SK-N-SH (cell line): Measurements from ENCODE around the gene CACYBP. TPM values are rescaled to one million over a fixed set of nuclear protein-coding genes. Genes with fewer than 3 reads are reported as not detected.

ENCODE experiments used
- CTCF ChIA-PET: fragments of 300-600, 350-600 bp; formaldehyde crosslinking; extraction: SDS; loops from one replicate; lab custom pipeline; 2021; lab: Yijun Ruan, JAX
- POLR2A ChIA-PET: fragments of 350-600 bp; sonication (Branson Sonifier 250); formaldehyde crosslinking; extraction: SDS; loops from one replicate; lab custom pipeline; 2020; ENCODE audit warnings: antibody characterized with exemption, inconsistent platforms; lab: Yijun Ruan, JAX
- DNase-seq: peaks from one replicate; pipeline ENCODE4 v3.0.0; 2012
- H2AFZ ChIP-seq: fragments of 200-600 bp; sonication (generic); 2 replicates; pipeline ENCODE4 v1.8.1; 2016; ENCODE audit warnings: antibody characterized with exemption, mild to moderate bottlenecking, low read depth
- H3F3A ChIP-seq: fragments of 200-600 bp; sonication (generic); replicated peaks from 2 replicates; pipeline ENCODE3; 2016; ENCODE audit warnings: antibody characterized with exemption, mild to moderate bottlenecking; ENCODE audit not compliant: insufficient read depth
- H3K27ac ChIP-seq, 2 experiments: fragments of 200-500 bp in 1 of 2; fragments of 200-600 bp in 1 of 2; sonication (Bioruptor generic) in 1 of 2; sonication (generic), shearing (Covaris generic) in 1 of 2; 2 replicates each; pipeline versions ENCODE4 v1.5.1 to v1.6.1; 2014 to 2016; ENCODE audit warnings: low read depth in 2 of 2, inconsistent platforms in 1 of 2, low read length in 1 of 2, mild to moderate bottlenecking in 1 of 2, mixed read lengths in 1 of 2
- H3K27me3 ChIP-seq: fragments of 200-600 bp; sonication (generic), shearing (Covaris generic); 2 replicates; pipeline ENCODE4 v1.6.1; 2016; ENCODE audit warnings: mixed run types; ENCODE audit not compliant: insufficient read depth
- H3K36me3 ChIP-seq, 2 experiments: fragments of 200-500 bp in 1 of 2; fragments of 200-600 bp in 1 of 2; sonication (Bioruptor generic) in 1 of 2; sonication (generic) in 1 of 2; replicated peaks in 1 of 2; 2 replicates each; pipeline versions ENCODE3 to v1.5.1; 2014 to 2016; ENCODE audit warnings: low read length in 1 of 2, mild to moderate bottlenecking in 1 of 2; ENCODE audit not compliant: insufficient read depth in 2 of 2, control insufficient read depth in 1 of 2
- H3K4me1 ChIP-seq, 2 experiments: fragments of 200-500 bp in 1 of 2; fragments of 200-600 bp in 1 of 2; sonication (Bioruptor generic) in 1 of 2; sonication (generic), shearing (Covaris generic) in 1 of 2; 2 replicates each; pipeline versions ENCODE4 v1.5.1 to v1.6.1; 2014 to 2016; ENCODE audit warnings: low read depth in 1 of 2, low read length in 1 of 2, mixed run types in 1 of 2; ENCODE audit not compliant: insufficient read depth in 2 of 2, control insufficient read depth in 1 of 2
- H3K4me2 ChIP-seq: fragments of 200-600 bp; sonication (generic), shearing (Covaris generic); 2 replicates; pipeline ENCODE4 v1.6.1; 2017; ENCODE audit warnings: mixed run types
- H3K4me3 ChIP-seq, 2 experiments: fragments of 200-500 bp in 1 of 2; fragments of 200-600 bp in 1 of 2; sonication (Bioruptor generic) in 1 of 2; sonication (generic), shearing (Covaris generic) in 1 of 2; 2 replicates each; pipeline versions ENCODE4 v1.5.1 to v1.8.1; 2014 to 2016; ENCODE audit warnings: low read depth in 2 of 2, inconsistent platforms in 1 of 2, low read length in 1 of 2, mild to moderate bottlenecking in 1 of 2, mixed read lengths in 1 of 2, moderate library complexity in 1 of 2
- H3K79me2 ChIP-seq: fragments of 200-600 bp; sonication (generic); 2 replicates; pipeline ENCODE4 v1.8.1; 2017; ENCODE audit warnings: mild to moderate bottlenecking; ENCODE audit not compliant: insufficient read depth
- H3K9ac ChIP-seq: fragments of 200-600 bp; sonication (generic); 2 replicates; pipeline ENCODE4 v1.6.1; 2017; ENCODE audit warnings: mixed run types
- H3K9me2 ChIP-seq: fragments of 200-600 bp; sonication (generic); 2 replicates; pipeline ENCODE4 v1.6.1; 2017; ENCODE audit warnings: mixed run types
- H3K9me3 ChIP-seq: fragments of 200-600 bp; sonication (generic); 2 replicates; pipeline ENCODE4 v1.6.1; 2017; ENCODE audit warnings: mixed run types, mild to moderate bottlenecking, moderate library complexity
- H4K20me1 ChIP-seq: fragments of 200-600 bp; sonication (generic); 2 replicates; pipeline ENCODE4 v1.6.1; 2017; ENCODE audit warnings: mild to moderate bottlenecking, mixed run types; ENCODE audit not compliant: insufficient read depth
- CHD2 ChIP-seq: fragments of 150-350 bp; IDR thresholded peaks from 2 replicates; pipeline ENCODE4 v1.6.1; 2018; ENCODE audit warnings: low read length; ENCODE audit not compliant: partially characterized antibody
- ELF1 ChIP-seq: IDR thresholded peaks from 2 replicates; pipeline ENCODE4 v1.4.0; 2012
- EZH2phosphoT487 ChIP-seq: fragments of 200-600 bp; sonication (generic); IDR thresholded peaks from 2 replicates; pipeline ENCODE4 v1.6.1; 2017; ENCODE audit warnings: low read depth, mixed run types, mild to moderate bottlenecking, antibody characterized with exemption, moderate library complexity, borderline replicate concordance
- FOXJ3 ChIP-seq: sonication (generic); formaldehyde crosslinking; IDR thresholded peaks from 2 replicates; pipeline ENCODE4 v1.5.1; 2020; ENCODE audit warnings: mild to moderate bottlenecking, missing genetic modification reagents
- GABPA ChIP-seq: IDR thresholded peaks from 2 replicates; pipeline ENCODE4 v1.4.0; 2012; ENCODE audit warnings: low read depth, mild to moderate bottlenecking
- GATA2 ChIP-seq: sonication (generic); formaldehyde crosslinking; IDR thresholded peaks from 2 replicates; pipeline ENCODE4 v1.5.0; 2020; ENCODE audit warnings: mild to moderate bottlenecking, missing genetic modification reagents
- IRF3 ChIP-seq: fragments of 150-350 bp; IDR thresholded peaks from 2 replicates; pipeline ENCODE4 v1.6.1; 2016; ENCODE audit warnings: mild to moderate bottlenecking, low read depth, low read length
- MAX ChIP-seq: IDR thresholded peaks from 2 replicates; pipeline ENCODE4 v1.4.0; 2012; ENCODE audit warnings: low read depth
- MEF2A ChIP-seq: IDR thresholded peaks from 2 replicates; pipeline ENCODE4 v1.4.0; 2012; ENCODE audit warnings: low read depth, borderline replicate concordance
- MXI1 ChIP-seq: IDR thresholded peaks from 2 replicates; pipeline ENCODE4 v1.6.1; 2012; ENCODE audit warnings: mild to moderate bottlenecking, low read depth, low read length, improper control_type of control experiment
- NFIC ChIP-seq: IDR thresholded peaks from 2 replicates; pipeline ENCODE4 v1.4.0; 2012; ENCODE audit warnings: borderline replicate concordance
- REST ChIP-seq: IDR thresholded peaks from 2 replicates; pipeline ENCODE4 v1.6.1; 2012; ENCODE audit warnings: mild to moderate bottlenecking, low read depth, low read length, moderate library complexity
- SMC3 ChIP-seq: IDR thresholded peaks from 2 replicates; pipeline ENCODE4 v1.6.1; 2012; ENCODE audit warnings: low read depth, low read length, improper control_type of control experiment
- TAF1 ChIP-seq: IDR thresholded peaks from 2 replicates; pipeline ENCODE4 v1.6.1; 2012; ENCODE audit warnings: low read depth, mild to moderate bottlenecking, low read length, moderate library complexity, borderline replicate concordance
- TCF12 ChIP-seq: IDR thresholded peaks from 2 replicates; pipeline ENCODE4 v1.4.0; 2012
- TEAD4 ChIP-seq: IDR thresholded peaks from 2 replicates; pipeline ENCODE4 v1.4.0; 2012; ENCODE audit warnings: mild to moderate bottlenecking, borderline replicate concordance; ENCODE audit not compliant: insufficient read depth
- USF2 ChIP-seq: fragments of 150-350 bp; IDR thresholded peaks from 2 replicates; pipeline ENCODE4 v1.6.1; 2017; ENCODE audit warnings: antibody characterized with exemption, low read length, low read depth, borderline replicate concordance
- YY1 ChIP-seq: IDR thresholded peaks from 2 replicates; pipeline ENCODE4 v1.4.0; 2012; ENCODE audit warnings: low read depth, mild to moderate bottlenecking
- WGBS: methylation state at CpG from one replicate; pipeline ENCODE4 v1.1.6; 2017; ENCODE audit warnings: low lambda C conversion rate; 5-methylcytosine and 5-hydroxymethylcytosine counted together
- polyA plus RNA-seq, 3 experiments: library from polyadenylated mRNA; depleted of rRNA; stranded (reverse); fragments of >200 nt; gene quantifications; 2 replicates each; pipeline ENCODE4 v1.2.3, GENCODE V29; 2012

CACYBP gene
- polyA plus RNA-seq, 1 of the 3 experiments (the other 2 are of a cell fraction), result 56.2 TPM

GRCh38 chr1:174991473-174991872, 8.3 kb upstream of the CACYBP start:
- ChIA-PET CTCF (interaction anchor here (3.8 kb wide), 1 partner anchor 8 kb away, joined by 17 read pairs; no protein-coding TSS in a partner anchor), POLR2A (no interaction called here)
- Histone ChIP-seq H3K9me3 (no peaks in the 10 kb centered on the region), H3K9me2 (no peaks in the 10 kb centered on the region), H3K27ac (no peak overlapping the region; a peak in 1 of 4 replicates), H3K4me2 (no peak overlapping the region), H2AFZ (no peak overlapping the region), H3F3A (peaks cover 2% of the 10 kb centered on the region), H3K4me3 (no peak overlapping the region), H3K9ac (no peak overlapping the region), H3K79me2 (no peaks in the 10 kb centered on the region), H3K4me1 (no peaks in the 10 kb centered on the region; a peak in 2 of 4 replicates), H3K36me3 (peaks cover 4 to 6% of the 10 kb centered on the region in 2 experiments), H4K20me1 (no peaks in the 10 kb centered on the region), H3K27me3 (no peaks in the 10 kb centered on the region)
- TF ChIP-seq USF2 (no peak), CHD2 (no peak), GABPA (no peak), EZH2phosphoT487 (no peak), ELF1 (no peak), TEAD4 (no peak), IRF3 (no peak), TAF1 (no peak), GATA2 (CRISPR knock-in tag) (no peak), REST (no peak), SMC3 (no peak), NFIC (no peak), MAX (no peak), MEF2A (no peak), TCF12 (no peak), YY1 (no peak), MXI1 (no peak), FOXJ3 (CRISPR knock-in tag) (no peak)
- 96% methylated on average over 1 of the region's 1 CpG for WGBS
- no peak for DNase-seq
